NCI-H2171 (cell line): ENCODE results near the gene ISLR2.
"Not testable (repeated sequence)": the region's sequence is repeated elsewhere in the genome, so short reads cannot be mapped to it uniquely, and the experiment has no call there.

Experiments
- DNase-seq: peaks from one replicate; lab custom pipeline; 2025; lab: John Stamatoyannopoulos, UW

ISLR2 gene, protein sequence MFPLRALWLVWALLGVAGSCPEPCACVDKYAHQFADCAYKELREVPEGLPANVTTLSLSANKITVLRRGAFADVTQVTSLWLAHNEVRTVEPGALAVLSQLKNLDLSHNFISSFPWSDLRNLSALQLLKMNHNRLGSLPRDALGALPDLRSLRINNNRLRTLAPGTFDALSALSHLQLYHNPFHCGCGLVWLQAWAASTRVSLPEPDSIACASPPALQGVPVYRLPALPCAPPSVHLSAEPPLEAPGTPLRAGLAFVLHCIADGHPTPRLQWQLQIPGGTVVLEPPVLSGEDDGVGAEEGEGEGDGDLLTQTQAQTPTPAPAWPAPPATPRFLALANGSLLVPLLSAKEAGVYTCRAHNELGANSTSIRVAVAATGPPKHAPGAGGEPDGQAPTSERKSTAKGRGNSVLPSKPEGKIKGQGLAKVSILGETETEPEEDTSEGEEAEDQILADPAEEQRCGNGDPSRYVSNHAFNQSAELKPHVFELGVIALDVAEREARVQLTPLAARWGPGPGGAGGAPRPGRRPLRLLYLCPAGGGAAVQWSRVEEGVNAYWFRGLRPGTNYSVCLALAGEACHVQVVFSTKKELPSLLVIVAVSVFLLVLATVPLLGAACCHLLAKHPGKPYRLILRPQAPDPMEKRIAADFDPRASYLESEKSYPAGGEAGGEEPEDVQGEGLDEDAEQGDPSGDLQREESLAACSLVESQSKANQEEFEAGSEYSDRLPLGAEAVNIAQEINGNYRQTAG

DNA sequence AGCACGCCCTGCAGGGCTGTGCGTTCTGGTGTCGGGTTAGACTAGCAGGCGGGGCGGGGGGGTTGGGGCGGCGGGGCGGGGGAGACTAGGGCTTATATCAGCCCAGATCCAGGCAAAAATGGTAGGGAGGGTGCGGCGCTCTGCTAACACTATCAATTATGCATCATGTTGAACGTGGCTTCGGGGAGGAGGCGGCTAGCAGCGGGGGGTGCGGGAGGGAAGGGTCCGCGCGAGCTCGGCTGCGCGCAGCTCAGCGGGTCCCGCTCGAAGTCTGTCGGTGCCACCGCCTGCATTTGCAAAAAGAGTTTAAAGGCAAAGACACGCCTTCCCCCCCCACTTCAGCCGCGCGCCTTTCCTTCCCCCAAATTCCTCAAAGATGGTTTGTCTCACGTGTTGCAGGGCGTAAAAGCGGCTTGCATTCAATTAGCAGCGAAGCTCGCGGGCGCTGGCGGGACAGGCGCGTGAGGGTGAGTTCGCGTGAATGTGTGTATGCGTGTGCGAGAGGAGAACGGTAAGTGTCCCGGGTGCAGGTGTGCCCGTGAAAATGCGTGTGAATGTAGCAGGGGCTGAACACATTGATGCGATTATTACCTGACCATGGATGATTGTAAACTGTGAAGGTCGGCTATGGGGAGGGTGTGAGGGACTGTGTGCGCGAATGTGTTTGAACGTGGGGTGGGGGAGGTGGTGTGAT lies at the start of gene ISLR2:
ISLR2 (plus strand) TSS at position 432 of the 694 bp plus-strand sequence. CDS start 2,169 bp downstream, outside the sequence.
- DNase-seq = no peak

DNA sequence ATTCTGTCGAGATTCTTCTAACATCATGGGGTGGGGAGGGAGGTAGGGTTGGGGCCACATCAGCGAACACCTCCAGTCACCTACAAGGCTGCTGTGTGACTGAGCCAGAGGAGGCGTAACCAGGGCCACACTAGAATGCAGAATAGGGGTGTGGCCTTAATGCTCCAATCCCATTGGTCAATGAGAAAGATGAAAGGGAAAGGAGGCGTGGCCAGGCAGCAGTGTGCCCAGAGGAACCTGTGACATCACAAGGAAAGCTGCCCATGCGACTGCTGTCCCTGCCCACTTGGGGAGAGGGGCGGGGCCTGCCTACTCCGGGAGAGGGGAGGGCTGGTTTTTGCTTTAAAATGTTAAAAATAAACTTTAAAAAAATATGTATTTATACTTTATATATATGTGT lies 47.9 kb upstream of the ISLR2 start, which contains the start of gene GOLGA6A:
GOLGA6A (minus strand) TSS at position 101 of the 400 bp plus-strand sequence; CDS start at position 60, 41 bp downstream.
- not testable (repeated sequence) for DNase-seq

GRCh38 chr15:74094567-74094966 lies 35.8 kb upstream of the ISLR2 start:
- DNase-seq = not testable (repeated sequence)

DNA sequence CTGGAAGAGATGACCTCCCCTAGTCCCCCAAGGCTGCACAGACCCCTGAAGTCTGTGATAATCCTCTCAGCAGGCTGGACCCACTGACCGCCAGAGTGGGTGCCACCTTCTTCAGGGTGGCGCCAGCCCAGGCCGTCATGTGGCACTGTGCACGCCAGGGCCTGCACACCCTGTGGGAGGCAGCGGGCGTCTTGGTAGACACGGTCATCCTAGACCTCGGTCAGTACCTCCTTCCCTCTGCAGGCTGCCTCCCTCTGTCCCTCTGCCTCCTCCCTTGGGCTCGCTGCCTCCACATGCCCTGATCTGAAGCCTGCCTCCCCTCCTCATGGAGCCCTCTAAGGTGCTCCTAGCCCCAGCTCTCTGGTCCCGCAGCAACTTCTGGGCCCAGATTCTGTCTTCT lies 34.8 kb upstream of the ISLR2 start:
- DNase-seq = not testable (repeated sequence)

DNA sequence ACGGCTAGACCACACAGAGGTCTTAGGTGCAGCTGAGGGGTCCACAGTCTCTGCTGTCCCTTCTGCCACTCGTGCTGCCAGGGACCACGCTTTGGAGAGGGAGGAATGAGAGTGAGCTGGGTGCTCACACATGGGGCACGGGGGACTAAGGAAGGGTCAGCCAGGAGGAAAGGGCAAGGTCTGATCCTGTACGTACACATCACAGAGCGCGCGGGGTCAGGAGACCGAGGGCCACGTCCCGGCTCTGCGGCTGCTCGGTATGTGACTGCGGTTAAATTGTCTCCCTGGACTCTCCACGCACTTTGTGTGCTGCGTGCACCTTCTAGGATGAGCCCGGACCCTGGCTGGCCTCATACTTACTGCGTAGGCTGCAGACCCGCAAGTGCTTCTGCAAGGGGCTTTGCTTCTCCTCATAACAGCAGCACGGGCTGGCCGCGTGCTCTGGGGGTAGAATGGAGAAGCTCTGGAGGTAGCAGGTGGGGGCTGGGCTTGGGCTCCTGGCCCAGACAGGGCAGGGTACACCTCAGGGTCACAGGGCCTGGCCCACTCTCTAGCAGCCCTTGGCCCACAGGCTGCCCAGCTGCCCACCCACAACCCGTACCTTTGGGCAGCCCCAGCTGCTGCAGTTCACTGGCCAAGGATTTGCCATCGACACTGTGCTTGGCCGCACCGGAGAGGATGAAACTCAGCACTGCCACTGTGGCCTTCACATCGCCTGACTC lies 33.5 kb upstream of the ISLR2 start:
- not testable (repeated sequence) for DNase-seq

DNA sequence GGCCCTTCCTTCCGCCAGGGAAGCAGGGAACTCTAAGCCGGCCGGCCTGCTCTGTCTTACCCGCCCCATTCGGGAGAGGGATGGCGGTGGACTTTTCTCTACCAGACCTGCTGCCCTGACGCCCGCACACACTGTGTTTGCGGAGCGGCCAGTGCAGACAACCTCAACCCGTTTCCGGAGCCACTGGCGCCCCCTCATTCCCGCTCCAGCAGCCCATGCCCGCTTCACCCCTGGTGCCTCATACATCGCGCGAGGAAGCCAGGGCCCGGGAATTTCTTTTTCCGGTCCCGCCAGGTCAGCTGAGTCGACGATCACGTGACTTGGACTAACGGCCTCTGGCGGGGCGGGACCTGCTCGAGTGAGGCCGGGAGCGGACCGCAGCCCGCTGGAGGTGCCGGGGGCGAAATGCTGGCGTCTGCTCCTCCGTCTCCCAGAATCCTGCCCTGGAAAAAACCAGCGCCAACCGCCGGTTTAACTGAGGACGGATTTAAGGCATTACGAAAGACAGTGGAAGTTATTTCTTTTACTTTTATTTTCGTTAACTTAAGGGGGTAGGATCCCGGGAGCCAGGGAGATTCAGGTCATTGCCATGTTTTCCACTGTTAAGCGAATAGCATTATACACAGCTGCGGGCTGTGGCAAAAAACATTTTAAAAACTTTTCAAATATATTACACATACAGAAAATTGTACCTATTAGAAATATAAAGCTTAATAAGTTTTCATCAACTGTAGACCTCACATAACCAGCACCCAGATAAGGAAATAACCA lies 30.2 kb upstream of the ISLR2 start:
- not testable (repeated sequence) for DNase-seq

GRCh38 chr15:74108111-74108510 lies 22.3 kb upstream of the ISLR2 start:
- DNase-seq = no peak

DNA sequence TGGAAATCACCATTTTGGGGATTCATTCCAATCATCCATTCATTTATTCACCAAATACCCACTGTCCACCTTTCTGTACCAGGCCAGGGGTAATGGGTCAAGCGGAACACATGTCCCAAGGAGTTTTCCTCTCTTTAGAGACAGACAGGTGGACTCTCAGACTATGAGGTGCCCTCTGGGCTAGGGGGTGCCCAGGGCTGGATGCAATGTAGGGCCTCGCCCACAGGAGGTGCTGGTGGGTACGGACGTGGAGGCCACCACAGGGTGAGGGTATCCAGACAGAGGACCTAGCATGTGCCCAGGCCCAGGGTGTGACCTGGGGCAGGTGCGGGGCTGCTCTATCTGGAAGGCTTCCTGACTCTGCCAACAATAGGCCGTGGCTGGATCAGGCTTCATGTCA lies 21.8 kb upstream of the ISLR2 start:
- DNase-seq = not testable (repeated sequence)

DNA sequence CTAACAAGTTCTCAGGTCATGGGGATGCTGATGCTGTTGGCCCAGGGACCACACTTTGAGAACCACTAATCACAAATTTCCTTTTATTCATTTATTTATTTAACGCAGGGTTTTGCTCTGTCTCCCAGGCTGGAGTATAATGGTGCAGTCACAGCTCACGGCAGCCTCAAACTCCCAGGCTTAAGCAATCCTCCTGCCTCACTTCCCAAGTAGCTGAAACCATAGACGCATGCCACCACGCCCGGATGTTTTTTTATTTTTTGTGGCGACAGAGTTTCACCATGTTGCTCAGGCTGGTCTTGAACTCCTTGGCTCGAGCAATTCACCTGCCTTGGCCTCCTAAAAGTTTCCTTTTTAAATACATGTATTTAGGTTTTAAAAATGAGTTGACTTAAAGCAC lies 20.7 kb upstream of the ISLR2 start:
- DNase-seq = no peak

- no peak for DNase-seq
Measured at GRCh38 chr15:74120426-74120825, 10.0 kb upstream of the ISLR2 start.

DNA sequence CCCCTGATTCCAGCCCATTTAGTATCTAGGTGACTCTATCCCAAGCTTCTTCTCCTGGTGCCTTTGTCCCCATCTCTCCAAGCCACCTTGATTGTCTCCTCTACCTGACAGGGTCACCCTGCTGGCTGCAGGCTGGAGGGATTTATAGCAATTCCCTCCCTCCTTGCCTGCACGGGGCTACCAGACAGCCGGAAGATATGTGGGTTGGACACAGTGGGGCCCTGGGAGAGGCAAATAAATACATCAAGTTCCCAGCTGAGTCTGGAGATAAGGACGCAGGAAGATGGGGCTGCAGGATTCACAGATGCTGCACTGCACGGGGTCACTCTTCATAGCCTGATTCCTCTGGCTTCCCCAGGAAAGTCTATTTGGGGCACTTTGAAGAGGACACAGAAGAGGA lies 9.3 kb upstream of the ISLR2 start:
- DNase-seq = no peak

DNA sequence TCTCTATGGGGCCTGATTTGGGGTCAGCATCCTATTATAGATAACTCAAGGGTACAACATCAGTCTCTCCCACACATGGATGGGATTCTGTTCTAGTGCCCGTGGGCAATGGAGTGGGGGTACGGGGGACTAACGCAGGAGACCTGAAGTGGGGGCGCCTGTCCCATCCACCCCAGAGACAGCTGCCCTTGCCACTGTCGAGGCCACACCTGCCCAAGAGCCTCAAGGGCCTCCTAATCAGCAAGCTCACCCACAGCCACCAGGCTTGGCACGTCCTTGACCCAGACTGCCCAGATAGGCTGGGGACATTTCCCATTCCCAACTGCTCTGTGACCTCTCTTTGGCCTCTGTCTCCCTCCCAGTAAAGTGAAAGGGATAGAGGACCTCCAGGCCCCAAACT lies 8.5 kb upstream of the ISLR2 start:
- DNase-seq = no peak

DNA sequence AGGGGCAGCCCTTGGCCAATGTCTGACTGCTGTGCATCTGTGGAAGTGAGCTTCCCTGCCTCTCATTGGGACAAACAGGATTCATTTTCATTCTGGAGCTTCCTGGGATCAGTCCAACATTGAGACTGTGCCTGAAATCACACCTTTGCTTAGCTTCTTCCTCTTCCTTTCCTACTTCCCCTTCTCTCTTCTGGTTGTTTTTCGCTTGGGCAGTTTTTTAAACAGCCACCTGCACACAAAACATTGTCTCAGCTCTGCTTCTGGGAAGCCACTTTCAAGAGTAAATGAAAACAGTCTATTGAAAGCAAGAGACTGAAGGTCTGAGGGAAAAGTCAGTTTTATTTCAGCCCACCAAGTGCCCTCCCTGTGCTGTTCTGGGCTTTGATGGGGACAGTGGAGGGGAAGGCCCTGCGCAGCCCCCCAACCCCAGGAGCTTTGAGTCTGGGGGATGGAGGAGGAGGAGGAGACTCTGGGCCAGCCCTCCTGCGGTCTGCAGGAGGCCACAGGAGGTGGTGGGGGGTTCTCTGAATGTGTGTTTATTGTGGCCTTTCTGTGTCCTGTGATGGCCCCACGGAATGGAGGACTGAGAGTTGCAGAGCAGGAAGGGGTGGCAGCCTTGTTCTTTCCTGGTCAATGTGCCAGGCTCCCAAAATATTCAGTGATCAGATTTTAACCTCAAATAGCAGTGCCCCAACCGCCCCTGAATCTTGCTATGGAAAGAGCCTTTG lies 7.8 kb upstream of the ISLR2 start:
- DNase-seq = no peak

DNA sequence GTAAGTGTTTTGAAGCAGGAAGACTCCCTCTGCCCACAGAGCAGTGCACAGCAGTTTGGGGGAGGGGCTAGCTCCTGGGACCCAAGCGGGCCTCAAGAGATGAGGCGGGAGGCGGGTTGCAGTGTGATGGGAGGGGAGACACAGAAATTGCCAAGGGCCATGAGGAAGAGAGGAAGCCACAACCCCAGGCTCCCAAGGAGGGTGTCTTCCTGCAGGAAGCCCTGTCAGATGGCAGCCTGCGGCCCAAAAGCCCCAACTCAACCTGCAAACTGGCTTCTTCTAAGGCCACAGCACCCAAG lies 7.3 kb upstream of the ISLR2 start:
- DNase-seq = no peak

- no peak for DNase-seq
Measured at GRCh38 chr15:74123658-74124057, 6.7 kb upstream of the ISLR2 start.

GRCh38 chr15:74124196-74124595 lies 6.2 kb upstream of the ISLR2 start:
- no peak for DNase-seq

GRCh38 chr15:74124759-74125158 lies 5.6 kb upstream of the ISLR2 start:
- DNase-seq = no peak

- DNase-seq = peak; percentile 83
Measured at GRCh38 chr15:74127255-74127953, 3.0 kb upstream of the ISLR2 start.

GRCh38 chr15:74127954-74128784 lies 2.2 kb upstream of the ISLR2 start:
- no peak for DNase-seq
